ENCODE data around the gene AP2A1.

- TF ChIP-seq EZH2 (IDR thresholded peaks at IDR 0.05; ENCODE audit: insufficient read depth, poor library complexity, severe bottlenecking): no peak
- no peak for TF ChIP-seq EZH2phosphoT487 (IDR thresholded peaks at IDR 0.05; ENCODE audit: insufficient read depth, low read depth)
Measured at GRCh38 chr19:49801401-49801888, 34.6 kb downstream of the AP2A1 start.
